Skin epidermis (tissue), 12 donors: Measurements from ENCODE around the gene DIP2A.
"Not testable (repeated sequence)": the region's sequence is repeated elsewhere in the genome, so short reads cannot be mapped to it uniquely, and the experiment has no call there.

Experiments used
- H3K27ac ChIP-seq, 21 experiments: fragments of 200-600 bp; sonication (generic) in 11 of 21; one replicate each; pipeline ENCODE4 v1.5.0; 2020; ENCODE audit warnings: mild to moderate bottlenecking in 3 of 21, inconsistent platforms in 2 of 21, moderate library complexity in 2 of 21
- H3K4me3 ChIP-seq, 7 experiments: fragments of 200-600 bp; sonication (generic) in 2 of 7; one replicate each; pipeline ENCODE4 v1.5.0; 2020; ENCODE audit warnings: inconsistent platforms in 2 of 7, mild to moderate bottlenecking in 2 of 7, moderate library complexity in 1 of 7

Gene DIP2A

DNA sequence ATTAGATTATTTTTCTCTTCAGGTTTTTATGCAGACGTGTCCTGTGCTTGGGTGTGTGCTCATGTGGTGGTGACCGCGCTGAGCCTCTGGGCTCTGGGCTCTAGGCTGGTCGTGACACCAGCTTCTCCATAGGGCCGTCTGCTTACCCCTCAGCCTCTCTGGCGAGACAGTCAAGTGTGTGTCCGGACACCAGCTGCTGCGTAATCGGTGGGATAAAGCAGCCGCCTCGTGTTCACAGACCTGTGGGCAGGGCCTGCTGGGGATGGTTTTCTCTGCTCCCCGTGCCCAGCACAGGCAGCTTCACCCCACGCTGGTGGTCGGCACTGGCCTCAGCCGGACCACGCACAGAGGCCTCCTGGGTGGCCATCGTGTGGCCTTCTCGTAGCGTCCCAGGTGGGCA lies 33.6 kb upstream of the DIP2A start:
- H3K27ac ChIP-seq = peak overlapping the region in 6 of 21 experiments; percentile 47 to 80 (median 58)
- no peak overlapping the region for H3K4me3 ChIP-seq

DNA sequence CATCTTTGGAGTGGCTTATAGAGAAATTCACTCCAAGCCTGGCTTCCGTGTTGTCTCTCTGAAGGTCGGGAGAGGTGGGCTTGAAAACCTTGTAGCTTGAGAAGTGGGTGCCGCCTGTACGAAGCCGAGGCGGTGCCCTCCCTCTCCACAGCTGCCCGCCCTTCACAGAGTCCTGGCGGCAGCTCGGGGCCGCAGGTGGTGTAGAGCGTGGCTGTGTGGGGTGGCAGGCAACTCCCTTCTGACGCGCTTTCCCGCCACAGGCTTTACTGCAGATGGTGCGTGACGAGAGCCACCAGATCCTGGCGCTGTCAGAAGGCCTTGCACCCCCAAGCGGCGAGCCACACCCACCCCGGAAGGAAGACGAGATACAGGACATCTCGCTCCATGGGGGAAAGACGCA lies 33.1 kb upstream of the DIP2A start:
- H3K4me3 ChIP-seq = no peak overlapping the region
- H3K27ac ChIP-seq = peak overlapping the region in 4 of 21 experiments; percentile 48 to 80 (median 68)

DNA sequence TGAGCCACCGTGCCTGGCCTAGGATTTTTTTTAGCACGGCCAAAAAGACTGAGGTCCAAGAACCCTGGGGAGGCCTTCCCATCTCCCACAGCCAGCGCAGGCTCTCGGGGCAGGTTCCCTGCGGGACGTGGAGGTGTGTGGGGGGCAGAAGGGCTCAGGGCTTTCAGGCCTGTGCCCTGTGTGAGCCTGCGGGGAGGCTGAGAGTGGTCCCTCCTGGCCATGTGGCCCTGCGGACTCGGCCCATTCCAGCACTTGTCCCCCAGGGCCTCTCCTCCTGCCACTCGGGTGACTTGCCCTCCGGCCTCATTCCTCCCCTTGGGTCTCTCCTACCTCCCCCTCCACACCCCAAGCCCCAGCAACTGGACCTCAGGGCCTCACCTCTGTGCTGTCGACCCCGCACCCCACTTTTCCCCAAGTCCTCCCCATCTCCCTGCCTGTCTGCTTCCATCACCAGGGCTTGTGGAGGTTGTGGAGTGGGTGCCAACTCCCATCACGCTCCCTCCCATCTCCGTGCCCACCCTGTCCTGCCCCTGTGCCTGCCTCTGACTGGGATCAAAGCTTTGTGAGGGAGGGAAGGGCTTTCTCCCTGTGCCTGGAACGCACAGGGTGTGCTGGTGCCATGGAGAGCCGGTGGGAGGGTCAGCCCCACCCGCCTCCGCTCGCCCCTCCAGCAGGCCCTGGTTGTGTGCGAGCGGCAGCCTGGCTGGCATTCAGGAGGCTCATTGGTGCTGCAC lies 32.2 kb upstream of the DIP2A start:
- H3K4me3 ChIP-seq = no peak overlapping the region
- H3K27ac ChIP-seq = no peak overlapping the region

DNA sequence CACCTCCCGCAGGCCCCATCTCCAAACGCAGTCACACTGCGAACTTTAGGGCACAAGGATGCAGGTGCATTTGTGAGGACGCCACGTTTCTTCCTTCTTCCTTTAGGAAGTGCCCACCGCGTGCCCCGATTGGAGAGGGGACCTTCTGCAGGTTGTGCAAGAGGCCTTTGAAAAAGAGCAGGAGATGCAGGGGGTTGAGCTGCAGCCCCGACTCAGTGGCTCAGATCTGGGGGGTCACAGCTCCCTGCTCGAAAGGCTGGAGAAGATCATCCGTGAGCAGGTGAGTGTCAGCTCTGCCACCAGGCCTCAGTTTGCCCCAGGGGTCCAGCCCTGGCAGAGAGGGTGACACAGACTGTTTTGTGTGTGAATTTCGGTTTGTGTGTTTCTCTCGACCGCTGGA lies 31.2 kb upstream of the DIP2A start:
- Histone ChIP-seq H3K27ac (no peak overlapping the region), H3K4me3 (no peak overlapping the region)

DNA sequence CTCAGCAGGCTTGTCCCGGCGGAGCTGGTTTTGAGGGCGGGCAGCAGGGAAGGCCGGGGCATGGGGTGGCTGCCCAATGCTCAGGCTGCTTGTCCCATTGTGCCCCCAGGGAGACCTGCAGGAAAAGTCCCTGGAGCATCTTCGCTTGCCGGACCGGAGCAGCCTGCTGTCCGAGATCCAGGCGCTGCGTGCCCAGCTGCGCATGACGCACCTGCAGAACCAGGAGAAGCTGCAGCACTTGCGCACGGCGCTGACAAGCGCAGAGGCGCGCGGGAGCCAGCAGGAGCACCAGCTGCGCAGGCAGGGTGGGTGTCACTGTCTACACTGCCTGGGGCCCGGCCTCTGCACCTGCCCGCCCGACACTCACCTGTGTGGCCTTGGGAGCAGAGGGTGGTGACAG lies 30.4 kb upstream of the DIP2A start:
- Histone ChIP-seq H3K4me3 (no peak overlapping the region), H3K27ac (no peak overlapping the region)

DNA sequence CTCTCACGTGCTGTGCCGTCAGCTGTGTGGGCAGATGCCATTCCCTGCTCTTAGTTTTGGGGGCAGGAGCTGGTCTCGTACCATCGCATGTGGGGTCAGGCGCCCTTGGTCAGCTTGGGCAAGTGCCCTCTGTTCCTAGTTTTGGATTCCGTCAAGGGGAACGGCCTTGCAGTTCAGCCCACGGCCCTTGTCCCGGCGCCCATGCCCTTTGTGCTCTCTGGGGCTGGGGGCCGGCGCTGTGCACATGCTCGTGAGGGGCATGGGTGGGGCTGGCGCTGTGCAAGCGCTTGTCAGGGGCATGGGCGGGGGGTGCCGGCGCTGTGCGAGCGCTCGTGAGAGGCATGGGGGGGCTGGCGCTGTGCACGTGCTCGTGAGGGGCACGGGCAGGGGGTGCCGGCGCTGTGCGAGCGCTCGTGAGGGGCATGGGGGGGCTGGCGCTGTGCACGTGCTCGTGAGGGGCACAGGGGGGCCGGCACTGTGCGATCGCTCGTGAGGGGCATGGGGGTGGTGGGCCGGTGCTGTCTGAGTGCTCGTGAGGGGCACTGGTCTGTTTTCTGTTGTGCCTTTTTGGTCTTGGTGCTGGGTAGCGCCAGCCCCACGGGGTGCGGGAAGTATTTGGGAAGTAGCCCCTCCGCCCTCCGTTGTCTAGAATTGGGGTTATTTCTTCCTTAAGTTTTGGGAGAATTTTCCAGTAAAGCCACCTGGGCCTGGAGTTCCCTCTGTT lies 29.5 kb upstream of the DIP2A start:
- H3K4me3 ChIP-seq = no peak overlapping the region
- H3K27ac ChIP-seq = no peak overlapping the region

DNA sequence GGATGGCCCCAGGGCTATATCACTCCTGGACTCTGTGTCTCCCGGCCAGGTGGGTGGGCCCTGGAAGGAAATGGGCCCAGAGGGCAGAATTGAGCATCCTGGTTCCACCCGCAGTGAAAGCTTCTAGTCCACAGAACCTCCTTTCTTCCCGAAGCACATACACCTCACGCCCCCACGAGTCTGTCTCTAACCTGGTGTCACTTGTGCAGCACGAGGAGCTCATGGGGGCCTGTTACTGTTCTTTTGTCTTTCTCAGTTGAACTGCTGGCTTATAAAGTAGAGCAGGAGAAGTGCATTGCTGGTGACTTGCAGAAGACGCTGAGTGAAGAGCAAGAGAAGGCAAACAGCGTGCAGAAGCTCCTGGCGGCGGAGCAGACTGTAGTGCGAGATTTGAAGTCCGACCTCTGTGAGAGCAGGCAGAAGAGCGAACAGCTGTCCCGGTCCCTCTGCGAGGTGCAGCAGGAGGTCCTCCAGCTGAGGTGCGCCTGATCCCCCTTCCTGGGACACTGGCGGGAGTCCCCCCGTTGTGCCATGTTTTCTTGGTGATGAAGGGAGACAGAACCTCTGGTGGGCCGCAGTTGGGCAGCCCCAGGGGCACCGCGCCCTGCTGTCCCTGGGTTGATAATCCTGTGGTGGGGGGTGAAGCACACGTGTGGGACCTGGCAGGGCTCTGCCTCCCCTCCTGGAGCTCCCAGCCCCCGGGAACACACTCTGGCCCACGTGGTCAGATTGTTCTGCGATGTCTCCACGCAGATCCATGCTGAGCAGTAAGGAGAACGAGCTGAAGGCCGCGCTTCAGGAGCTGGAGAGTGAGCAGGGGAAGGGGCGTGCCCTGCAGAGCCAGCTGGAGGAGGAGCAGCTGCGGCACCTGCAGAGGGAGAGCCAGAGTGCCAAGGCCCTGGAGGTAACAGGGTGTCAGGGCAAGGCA lies 28.7 kb upstream of the DIP2A start:
- Histone ChIP-seq H3K27ac (no peak overlapping the region), H3K4me3 (no peak overlapping the region)

DNA sequence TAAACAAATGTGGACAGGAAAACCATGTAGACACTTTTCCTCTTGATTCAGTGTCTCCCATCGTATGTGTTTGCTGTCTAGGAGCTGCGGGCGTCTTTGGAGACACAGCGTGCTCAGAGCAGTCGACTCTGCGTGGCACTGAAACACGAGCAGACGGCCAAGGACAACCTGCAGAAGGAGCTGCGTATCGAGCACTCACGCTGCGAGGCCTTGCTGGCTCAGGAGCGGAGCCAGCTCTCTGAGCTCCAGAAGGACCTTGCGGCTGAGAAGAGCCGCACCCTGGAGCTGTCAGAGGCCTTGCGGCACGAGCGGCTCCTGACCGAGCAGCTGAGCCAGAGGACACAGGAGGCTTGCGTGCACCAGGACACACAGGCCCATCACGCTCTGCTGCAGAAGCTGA lies 27.2 kb upstream of the DIP2A start:
- H3K27ac ChIP-seq = no peak overlapping the region
- no peak overlapping the region for H3K4me3 ChIP-seq

DNA sequence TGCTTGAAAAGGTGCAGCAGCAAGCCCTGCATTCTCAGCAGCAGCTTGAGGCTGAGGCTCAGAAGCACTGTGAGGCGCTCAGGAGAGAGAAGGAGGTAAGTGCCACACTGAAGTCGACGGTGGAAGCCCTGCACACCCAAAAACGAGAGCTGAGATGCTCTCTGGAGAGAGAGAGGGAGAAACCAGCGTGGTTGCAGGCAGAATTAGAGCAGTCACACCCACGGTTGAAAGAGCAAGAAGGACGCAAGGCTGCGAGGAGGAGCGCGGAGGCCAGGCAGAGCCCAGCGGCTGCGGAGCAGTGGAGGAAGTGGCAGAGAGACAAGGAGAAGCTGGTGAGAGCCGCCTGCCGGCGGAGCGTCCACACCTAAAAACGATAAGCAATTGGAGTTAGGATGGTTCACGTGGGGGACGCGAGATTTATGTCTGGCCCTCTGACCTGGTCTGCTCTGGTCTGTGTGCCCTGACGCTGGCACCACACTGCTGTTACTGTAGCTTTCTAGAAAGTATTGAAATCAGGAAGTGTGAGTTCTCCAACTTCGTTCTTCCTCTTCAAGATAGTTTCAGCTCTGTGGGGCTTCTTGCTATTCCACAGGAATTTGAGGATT lies 26.7 kb upstream of the DIP2A start:
- Histone ChIP-seq H3K27ac (no peak overlapping the region), H3K4me3 (no peak overlapping the region)

DNA sequence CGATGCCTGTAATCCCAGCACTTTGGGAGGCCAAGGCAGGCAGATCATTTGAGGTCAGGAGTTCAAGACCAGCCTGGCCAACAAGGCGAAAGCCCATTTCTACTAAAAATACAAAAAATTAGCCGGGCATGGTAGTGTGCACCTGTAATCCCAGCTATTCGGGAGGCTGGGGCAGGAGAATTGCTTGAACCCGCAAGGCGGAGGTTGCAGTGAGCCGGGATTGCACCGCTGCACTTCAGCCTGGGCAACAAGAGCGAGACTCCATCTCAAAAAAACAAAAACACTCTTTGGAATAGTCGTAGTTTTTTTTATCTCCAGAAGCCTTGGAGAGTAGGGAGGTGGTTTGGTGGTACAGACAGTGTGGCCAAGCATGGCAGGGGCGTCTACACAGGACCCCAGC lies 25.6 kb upstream of the DIP2A start:
- not testable (repeated sequence) for H3K27ac ChIP-seq, H3K4me3 ChIP-seq

DNA sequence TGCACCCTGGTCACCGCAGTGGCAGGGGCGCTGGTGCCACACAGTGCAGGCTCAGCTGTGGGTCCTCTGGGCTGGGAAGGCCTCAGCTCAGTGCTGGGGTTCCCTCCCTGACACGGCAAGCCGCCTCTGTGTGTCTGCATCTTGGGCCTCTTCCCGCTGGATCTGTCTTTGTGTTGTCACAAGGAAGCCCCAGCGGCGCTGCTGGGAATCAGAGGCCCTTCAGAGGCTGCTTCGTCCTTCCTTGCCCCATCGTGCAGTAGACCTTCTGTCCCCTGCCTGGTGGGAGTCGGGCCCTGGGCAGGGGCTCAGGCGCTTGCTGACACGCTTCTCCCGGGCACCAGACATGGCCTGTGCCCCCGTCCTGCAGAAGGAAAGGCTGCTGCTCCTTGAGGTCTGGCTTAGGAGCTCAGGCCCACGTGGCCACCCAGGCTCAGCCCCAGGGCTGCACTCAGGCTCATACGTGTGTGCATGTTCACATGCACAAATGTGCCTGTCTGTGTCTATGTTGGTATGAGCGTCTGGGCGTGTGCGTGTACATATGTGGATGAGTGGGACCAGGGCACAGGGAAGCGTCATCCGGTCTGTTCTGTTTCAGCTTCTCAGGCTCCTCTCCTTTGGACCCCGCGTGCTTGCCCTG lies 24.3 kb upstream of the DIP2A start:
- Histone ChIP-seq H3K27ac (no peak overlapping the region), H3K4me3 (no peak overlapping the region)

DNA sequence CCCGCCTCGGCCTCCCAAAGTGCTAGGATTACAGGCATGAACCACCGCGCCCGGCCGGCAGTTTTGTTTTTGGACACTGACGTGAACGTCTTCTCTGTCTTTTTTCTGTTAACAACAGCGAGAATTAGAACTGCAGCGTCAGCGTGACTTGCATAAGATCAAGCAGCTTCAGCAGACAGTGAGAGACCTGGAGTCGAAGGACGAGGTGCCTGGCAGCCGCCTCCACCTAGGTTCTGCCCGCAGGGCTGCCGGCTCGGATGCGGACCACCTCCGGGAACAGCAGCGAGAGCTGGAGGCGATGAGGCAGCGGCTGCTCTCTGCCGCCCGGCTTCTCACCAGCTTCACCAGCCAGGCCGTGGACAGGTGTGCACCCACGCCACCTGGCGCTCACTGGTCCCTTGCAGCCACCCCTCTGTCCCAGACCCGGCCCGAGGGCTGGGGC lies 22.9 kb upstream of the DIP2A start:
- H3K27ac ChIP-seq = no peak overlapping the region
- no peak overlapping the region for H3K4me3 ChIP-seq

DNA sequence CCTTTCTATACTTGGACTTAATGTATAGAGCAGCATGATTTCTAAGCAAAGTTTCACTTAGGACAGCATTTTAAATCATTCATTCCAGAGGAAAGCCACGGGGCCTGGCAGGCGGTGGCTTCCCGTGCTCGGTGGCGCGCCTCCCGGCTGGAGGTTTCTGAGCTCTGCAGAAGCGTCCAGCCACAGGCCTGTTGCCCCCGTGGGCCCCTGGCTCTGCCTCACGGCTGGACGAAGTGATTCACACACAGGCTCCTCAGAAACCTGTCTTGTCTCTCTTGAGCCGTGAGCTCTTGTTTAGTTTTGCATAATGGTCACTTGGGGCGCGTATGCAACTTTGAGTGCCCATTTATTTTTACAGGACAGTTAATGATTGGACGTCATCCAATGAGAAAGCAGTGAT lies 22.1 kb upstream of the DIP2A start:
- Histone ChIP-seq H3K4me3 (no peak overlapping the region), H3K27ac (no peak overlapping the region)

DNA sequence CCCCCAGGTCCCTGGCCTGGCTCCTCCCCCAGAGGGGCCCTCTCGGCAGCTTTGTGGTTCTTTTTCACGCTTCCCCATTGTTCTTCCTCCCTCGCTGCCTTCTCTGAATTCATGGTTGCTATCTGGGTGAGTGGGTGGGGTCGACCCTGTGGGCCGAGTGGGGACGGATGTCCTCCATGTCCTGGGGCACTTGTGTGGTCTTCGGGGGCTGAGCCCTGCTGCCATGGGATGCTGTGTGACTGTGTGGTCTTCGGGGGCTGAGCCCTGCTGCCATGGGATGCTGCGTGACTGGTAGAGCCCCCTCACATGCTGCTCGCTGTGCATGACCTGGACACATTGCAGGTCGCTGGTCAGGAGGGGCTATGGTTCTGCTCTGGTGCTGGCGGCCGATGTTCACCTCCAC lies 21.6 kb upstream of the DIP2A start:
- H3K4me3 ChIP-seq = no peak overlapping the region

DNA sequence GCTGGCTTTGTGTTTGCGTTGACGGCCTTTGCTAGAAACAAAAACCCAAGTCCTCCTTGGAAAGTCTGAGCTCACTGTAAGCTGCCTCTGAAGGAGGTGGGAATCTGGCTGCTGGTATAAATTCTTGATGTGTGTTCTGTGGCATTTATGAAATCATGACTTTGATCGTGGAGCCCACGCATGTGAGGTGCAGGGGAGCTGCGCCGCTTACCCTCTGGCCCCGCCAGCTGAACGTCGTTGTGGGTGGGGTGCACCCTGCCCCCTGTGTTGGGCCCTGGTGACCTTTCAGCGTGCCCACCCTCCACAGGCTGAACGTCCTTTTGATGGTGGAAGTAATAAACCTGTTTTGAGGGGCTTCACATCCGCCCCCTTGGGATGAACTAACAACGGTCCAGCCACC lies 21.2 kb upstream of the DIP2A start:
- no peak overlapping the region for H3K27ac ChIP-seq
- H3K4me3 ChIP-seq = no peak overlapping the region

More for the DNA sequence above, 21.6 kb upstream of the DIP2A start:
- H3K27ac ChIP-seq = no peak overlapping the region

DNA sequence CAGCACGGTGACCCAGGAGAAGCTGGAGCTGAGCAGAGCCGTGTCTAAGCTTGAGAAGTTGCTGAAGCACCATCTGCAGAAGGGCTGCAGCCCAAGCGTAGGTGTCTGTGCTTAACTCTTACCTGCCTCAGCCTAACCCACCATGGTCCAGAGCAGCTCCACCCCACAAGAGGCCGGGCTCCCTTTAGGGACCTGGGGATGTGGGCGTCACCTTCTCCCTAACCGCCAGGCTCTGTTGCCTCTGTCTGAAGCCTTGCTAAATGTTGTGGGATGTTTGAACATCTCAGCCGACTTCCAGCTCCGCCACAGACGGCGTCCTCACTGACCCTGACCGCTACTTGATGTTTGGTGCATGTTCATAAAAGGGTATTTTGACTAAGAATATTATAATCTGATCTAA lies 20.4 kb upstream of the DIP2A start:
- Histone ChIP-seq H3K27ac (no peak overlapping the region), H3K4me3 (no peak overlapping the region)

DNA sequence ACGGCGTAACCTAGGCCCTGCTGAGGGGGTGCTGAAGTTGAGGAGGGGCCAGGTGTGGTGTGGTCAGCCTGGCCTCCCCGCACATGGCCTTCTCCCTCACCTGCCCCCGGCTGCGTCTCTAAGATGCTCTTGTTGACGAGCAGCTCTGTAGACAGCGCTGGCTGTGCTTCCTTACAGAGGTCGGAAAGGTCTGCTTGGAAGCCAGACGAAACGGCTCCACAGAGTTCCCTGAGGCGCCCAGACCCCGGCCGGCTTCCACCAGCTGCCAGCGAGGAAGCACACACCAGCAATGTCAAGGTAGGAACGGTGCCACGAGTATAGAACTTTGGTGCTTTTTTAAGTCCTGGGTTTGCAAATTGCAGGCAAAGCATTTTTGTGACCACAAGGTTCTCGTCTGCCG lies 18.8 kb upstream of the DIP2A start:
- Histone ChIP-seq H3K27ac (no peak overlapping the region), H3K4me3 (no peak overlapping the region)

DNA sequence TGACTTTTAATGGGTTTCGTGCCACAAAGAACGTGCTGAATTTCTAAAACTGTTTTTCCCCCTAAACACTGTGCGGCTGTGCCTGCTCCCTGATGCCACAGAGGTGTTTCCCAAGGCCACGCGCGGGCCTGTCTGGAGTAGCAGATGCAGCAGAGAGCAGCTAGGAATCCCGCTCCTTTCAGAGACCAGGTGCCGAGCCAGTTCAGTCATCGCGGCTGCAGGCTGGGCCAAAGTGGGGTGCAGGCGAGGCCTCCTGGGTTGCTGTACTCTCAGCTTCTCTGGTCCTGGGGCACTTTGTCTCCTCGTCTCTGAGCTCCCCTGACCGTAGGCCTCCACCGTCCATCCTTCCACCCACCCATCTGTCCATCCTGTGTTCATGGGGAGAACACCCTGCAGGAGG lies 17.4 kb upstream of the DIP2A start:
- Histone ChIP-seq H3K27ac (no peak overlapping the region), H3K4me3 (no peak overlapping the region)

DNA sequence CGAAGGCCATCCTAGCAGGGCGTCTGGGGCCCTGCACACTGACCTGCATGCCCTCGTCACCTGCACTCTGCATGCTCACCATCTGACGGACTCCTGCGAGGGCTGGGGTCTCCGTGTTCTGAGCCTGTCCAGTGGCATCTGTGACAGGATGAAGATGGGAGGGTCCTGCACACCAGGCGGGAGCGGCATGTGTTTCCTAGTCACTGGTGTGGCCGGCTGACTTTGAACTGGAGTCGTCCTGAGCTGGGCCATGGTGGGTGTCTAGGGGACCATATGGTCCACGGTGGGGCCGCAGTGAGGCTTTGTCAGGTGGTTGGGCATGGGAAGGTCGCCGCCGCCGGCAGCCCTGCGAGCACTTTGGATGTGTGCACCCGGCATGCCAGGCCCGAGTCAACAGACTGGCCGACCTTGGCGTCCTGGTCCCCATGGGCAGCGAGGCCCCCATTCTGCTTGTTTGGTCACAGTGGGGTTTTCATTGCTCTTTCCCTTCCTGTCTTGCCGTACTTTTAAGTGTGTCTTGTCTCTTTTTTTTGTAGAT lies 16.7 kb upstream of the DIP2A start:
- Histone ChIP-seq H3K4me3 (no peak overlapping the region), H3K27ac (no peak overlapping the region)
